ENCODE data around the gene PARD6B. TPM values are rescaled to one million over a fixed set of nuclear protein-coding genes. Genes with fewer than 3 reads are reported as not detected.

PARD6B gene
- 1 to 10 TPM; 3.8 to 4.1 TPM for total RNA-seq

GRCh38 chr20:50731055-50731929 lies at the start of gene PARD6B:
Gene PARD6B (plus strand): TSS chr20:50731580. CDS start chr20:50731787, 207 bp downstream.
- H3K4me1 Mint-ChIP-seq (ENCODE audit: low read depth in 2 of 2) = peaks cover 7 to 13% of the 10 kb centered on the region in 2 donors
- no peaks in the 10 kb centered on the region for H3K27me3 Mint-ChIP-seq

DNA sequence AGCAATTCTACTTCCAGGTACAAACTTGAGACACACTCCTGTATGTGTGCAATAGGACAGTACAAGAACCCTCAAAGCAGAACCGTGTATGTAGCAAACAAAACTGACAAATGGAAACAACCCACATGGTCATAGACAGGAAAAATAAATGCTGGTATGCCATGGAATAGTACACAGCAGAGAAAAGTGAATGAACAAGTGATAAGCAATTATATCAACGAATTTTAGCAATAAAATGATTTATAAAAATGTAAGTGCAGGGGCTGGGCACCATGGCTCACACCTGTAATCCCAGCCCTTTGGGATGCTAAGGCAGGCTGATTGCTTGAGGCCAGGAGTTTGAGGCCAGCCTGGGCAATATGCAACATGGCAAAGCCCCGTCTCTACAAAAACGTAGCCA lies 49.3 kb upstream of the PARD6B start:
- Mint-ChIP-seq H3K9me3 (no peaks in the 10 kb centered on the region), H3K27ac (no peak overlapping the region)

More at GRCh38 chr20:50731055-50731929, at the start of gene PARD6B:
- ATAC-seq = peak; percentile 97 to 98
- Mint-ChIP-seq H3K4me3 (peak within 1 kb of the TSS; percentile 82), H3K36me3 (no peaks in the 10 kb centered on the region), H3K27ac (peak within 1 kb of the TSS; percentile 18 to 62), H3K9me3 (no peaks in the 10 kb centered on the region)
- peak; percentile 99 for DNase-seq (ENCODE audit: low spot score)

GRCh38 chr20:50682947-50683530 lies 48.3 kb upstream of the PARD6B start:
- peak; percentile 2 for DNase-seq (ENCODE audit: low spot score)
- Mint-ChIP-seq H3K4me3 (no peak overlapping the region), H3K27me3 (peaks cover 8 to 9% of the 10 kb centered on the region in 2 donors), H3K9me3 (no peaks in the 10 kb centered on the region), H3K36me3 (no peaks in the 10 kb centered on the region), H3K27ac (no peak overlapping the region), H3K4me1 (ENCODE audit: low read depth in 2 of 2) (no peaks in the 10 kb centered on the region)
- no peak for ATAC-seq

More for the DNA sequence above, 49.3 kb upstream of the PARD6B start:
- Mint-ChIP-seq H3K4me1 (ENCODE audit: low read depth in 2 of 2) (no peaks in the 10 kb centered on the region), H3K27me3 (peaks cover 7 to 8% of the 10 kb centered on the region in 2 donors), H3K4me3 (no peak overlapping the region), H3K36me3 (no peaks in the 10 kb centered on the region)
- peak; percentile 1 for DNase-seq (ENCODE audit: low spot score)
- ATAC-seq = no peak

DNA sequence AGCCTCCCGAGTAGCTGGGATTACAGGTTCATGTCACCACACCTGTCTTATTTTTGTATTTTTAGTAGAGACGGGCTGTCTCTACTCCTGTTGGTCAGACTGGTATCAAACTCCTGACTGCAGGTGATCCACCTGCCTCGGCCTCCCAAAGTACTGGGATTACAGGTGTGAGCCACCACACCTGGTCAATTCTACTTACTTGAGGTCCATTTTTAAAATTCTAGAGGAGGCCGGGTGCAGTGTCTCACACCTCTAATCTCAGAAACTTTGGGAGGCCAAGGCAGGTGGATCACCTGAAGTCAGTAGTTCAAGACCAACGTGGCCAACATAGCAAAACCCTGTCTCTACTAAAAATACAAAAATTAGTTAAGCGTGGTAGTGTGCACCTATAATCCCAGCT lies 47.8 kb upstream of the PARD6B start:
- Mint-ChIP-seq H3K4me1 (ENCODE audit: low read depth in 2 of 2) (no peaks in the 10 kb centered on the region), H3K36me3 (no peaks in the 10 kb centered on the region), H3K27ac (no peak overlapping the region), H3K27me3 (peaks cover 8 to 11% of the 10 kb centered on the region in 2 donors), H3K9me3 (no peaks in the 10 kb centered on the region), H3K4me3 (no peak overlapping the region)
- DNase-seq (ENCODE audit: low spot score) (peak; percentile 0), ATAC-seq (no peak)

GRCh38 chr20:50686821-50687220 lies 44.6 kb upstream of the PARD6B start:
- peaks cover 33 to 34% of the 10 kb centered on the region in 2 donors for H3K27me3 Mint-ChIP-seq
- no peak for ATAC-seq
- no peak overlapping the region for H3K27ac Mint-ChIP-seq
- no peaks in the 10 kb centered on the region for H3K9me3 Mint-ChIP-seq
- DNase-seq (ENCODE audit: low spot score) = no peak
- H3K4me3 Mint-ChIP-seq = no peak overlapping the region
- peaks cover 2 to 3% of the 10 kb centered on the region in 2 donors for H3K4me1 Mint-ChIP-seq (ENCODE audit: low read depth in 2 of 2)
- H3K36me3 Mint-ChIP-seq = no peaks in the 10 kb centered on the region

DNA sequence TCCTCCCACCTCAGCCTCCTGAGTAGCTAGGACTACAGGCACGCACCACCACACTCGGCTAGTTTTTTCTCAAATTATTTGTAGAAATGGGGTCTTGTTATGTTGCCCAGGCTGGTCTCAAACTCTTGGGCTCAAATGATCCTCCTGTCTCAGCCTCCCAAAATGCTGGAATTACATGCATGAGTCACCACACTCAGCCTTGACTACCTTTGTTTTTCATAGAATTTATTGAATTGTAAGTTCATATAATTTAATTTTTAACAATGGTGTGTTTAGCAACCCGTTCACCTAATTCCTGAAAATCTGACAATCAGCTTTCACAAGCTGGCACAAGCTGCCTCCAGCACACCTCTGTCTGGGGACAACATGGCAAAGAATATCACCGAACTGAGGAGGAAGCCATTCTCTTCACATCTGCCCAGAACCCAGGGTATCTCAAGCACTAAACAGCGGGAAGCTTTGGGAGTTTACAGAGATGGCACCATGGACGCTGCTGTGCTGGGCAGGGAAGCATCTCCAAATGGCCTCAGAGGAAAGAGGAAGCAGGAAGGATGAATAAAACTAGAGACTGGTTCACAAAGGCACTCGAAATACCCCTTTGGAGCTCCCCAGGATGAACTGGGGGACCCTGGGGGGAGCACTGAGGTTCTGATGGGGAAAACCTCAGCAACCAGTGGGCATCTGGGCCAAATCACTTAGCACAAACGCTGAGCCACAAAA lies 43.0 kb upstream of the PARD6B start:
- peaks cover 4 to 5% of the 10 kb centered on the region in 2 donors for H3K4me1 Mint-ChIP-seq (ENCODE audit: low read depth in 2 of 2)
- H3K27me3 Mint-ChIP-seq = peaks cover 40 to 48% of the 10 kb centered on the region in 2 donors
- no peak overlapping the region for H3K27ac Mint-ChIP-seq
- peak; percentile 46 for DNase-seq (ENCODE audit: low spot score)
- no peak for ATAC-seq
- no peak overlapping the region for H3K4me3 Mint-ChIP-seq
- H3K36me3 Mint-ChIP-seq = no peaks in the 10 kb centered on the region
- no peaks in the 10 kb centered on the region for H3K9me3 Mint-ChIP-seq

DNA sequence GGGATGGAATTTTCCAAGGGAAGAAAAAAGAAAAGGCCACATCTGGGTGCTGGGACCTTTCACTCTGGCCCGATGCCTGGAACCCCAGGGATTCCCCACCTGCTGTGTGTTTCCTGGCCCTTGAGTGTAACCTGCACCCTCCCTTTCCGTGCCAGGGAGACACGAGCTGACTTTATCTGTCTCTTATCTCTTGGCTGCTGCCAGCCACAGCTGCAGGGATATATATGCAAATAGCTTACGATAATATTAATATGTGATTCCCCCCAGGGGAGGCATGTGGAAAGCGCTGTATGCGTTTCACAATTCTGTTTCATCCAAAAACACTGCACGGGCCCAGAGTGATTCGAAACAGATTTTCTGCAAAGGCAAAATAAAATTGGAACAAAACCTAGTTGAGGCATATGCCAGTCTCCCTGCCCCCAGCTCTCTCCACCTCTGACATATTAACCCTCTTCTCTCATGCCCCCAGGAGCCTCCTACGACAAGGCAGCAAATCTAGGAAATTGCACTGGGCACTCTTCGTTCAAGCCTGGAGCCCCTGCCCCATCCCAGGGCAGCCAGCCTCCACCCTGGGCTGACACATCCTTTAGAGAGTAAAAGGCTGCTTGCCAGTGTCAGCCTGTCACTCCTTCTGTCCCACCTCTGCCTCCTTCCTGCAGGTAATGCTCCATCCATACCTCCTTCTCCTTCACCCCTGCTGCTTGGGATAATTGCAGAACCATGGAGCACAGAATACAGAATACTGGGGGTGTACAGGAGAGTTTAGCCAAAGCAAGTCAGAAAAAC lies 41.3 kb upstream of the PARD6B start:
- Mint-ChIP-seq H3K9me3 (no peaks in the 10 kb centered on the region), H3K4me3 (no peak overlapping the region), H3K27ac (no peak overlapping the region), H3K4me1 (ENCODE audit: low read depth in 2 of 2) (peaks cover 4 to 5% of the 10 kb centered on the region in 2 donors), H3K36me3 (no peaks in the 10 kb centered on the region), H3K27me3 (peaks cover 46 to 49% of the 10 kb centered on the region in 2 donors)
- no peak for DNase-seq (ENCODE audit: low spot score)
- ATAC-seq = peak in 1 of 2 donors; percentile 30

GRCh38 chr20:50690650-50691572 lies 40.5 kb upstream of the PARD6B start, which contains the start of gene RIPOR3:
Gene RIPOR3 (minus strand): TSS chr20:50691542. CDS start chr20:50691128, 414 bp downstream.
- Mint-ChIP-seq H3K4me3 (no peak within 1 kb of the TSS), H3K27ac (no peak within 1 kb of the TSS), H3K36me3 (no peaks in the 10 kb centered on the region), H3K4me1 (ENCODE audit: low read depth in 2 of 2) (peaks cover 4 to 5% of the 10 kb centered on the region in 2 donors), H3K9me3 (no peaks in the 10 kb centered on the region), H3K27me3 (peaks cover 46 to 49% of the 10 kb centered on the region in 2 donors)
- ATAC-seq = no peak
- peak; percentile 51 for DNase-seq (ENCODE audit: low spot score)

DNA sequence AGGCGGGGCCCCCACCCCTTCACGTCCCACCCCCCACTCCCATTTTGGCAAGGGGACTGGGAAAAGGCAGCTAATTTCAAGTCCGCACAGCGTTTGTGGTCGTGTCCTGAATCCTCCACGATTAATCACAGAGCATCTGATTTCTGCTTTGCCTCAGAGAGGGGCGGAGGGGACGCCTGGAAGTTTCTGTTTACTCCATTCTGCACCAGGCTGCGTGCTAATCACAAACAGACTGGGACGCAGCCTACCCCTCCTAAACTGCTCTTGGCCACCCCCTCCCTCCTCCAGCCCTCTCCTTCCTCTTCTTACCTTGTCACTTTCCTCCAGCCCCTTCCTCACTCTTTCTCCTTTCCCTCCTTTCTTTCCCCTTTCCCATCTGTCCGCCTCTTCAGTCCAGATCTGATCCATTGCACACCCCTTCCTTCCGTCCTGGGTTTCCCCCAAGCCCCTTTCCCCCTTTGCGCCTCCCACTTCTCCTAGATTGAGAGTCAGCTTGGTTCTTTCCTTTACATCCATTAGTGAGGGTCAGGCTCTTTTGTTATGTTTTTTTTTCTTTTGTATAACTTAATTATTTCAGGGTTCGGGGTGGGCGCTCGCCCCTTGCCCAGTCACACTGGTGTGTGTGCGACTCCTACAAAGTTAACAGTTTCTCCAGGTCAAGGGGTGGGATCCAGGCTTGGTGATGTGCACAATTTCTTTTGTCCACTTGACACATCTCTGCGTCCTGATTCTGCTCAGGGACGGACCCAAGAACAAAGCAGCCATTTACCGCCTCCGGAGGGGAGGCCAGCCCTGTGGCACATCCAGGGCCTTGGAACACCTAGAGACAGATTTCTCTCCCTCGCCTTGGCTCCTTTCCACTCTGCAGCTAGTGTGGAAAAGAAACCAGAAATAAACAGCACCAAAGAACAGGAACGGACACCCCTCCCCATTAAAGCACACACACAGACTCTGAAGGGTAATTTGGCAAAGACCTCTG lies 39.5 kb upstream of the PARD6B start:
- Mint-ChIP-seq H3K27me3 (peaks cover 46 to 49% of the 10 kb centered on the region in 2 donors), H3K27ac (no peak overlapping the region), H3K4me3 (no peak overlapping the region), H3K4me1 (ENCODE audit: low read depth in 2 of 2) (peaks cover 4 to 5% of the 10 kb centered on the region in 2 donors), H3K9me3 (no peaks in the 10 kb centered on the region), H3K36me3 (no peaks in the 10 kb centered on the region)
- DNase-seq (ENCODE audit: low spot score) = peak; percentile 18
- ATAC-seq = no peak

DNA sequence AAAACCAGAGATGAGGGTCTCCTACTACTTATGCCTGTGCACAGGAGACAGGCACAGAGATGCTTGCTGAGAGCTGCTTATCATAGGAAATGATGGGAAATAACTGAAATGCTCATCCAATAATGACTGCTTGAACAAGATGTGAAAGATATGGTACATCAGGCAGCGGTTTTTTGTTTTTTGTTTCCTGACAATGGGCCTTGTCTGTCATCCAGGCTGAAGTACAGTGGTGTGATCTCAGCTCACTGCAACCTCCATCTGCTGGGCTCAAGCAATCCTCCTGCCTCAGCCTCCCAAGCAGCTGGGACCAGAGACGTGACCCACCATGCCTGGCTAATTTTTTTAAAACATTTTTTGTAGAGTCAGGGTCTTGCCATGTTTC lies 38.8 kb upstream of the PARD6B start:
- no peaks in the 10 kb centered on the region for H3K9me3 Mint-ChIP-seq
- H3K36me3 Mint-ChIP-seq = no peaks in the 10 kb centered on the region

DNA sequence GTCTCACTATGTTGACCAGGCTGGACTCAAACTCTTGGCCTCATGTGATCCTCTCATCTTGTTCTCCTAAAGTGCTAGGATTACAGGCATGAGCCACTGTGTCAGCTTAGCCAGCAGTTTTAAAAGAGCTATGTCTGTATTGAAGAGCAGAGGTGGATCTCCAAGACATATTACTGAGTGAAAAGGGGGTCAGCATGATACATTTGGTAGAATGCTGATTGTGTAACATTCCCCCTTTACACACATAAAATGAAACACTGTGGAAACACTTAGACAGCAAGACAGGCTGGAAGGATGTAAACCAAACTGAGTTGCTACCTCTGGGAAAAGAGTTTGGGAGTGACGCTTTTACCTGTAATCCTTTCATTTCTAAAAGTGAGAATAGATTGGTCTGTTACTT lies 38.4 kb upstream of the PARD6B start:
- no peak for ATAC-seq

More for the DNA sequence above, 38.8 kb upstream of the PARD6B start:
- Mint-ChIP-seq H3K4me3 (no peak overlapping the region), H3K27ac (no peak overlapping the region), H3K4me1 (ENCODE audit: low read depth in 2 of 2) (peaks cover 4 to 5% of the 10 kb centered on the region in 2 donors), H3K27me3 (peaks cover 42 to 49% of the 10 kb centered on the region in 2 donors)
- ATAC-seq (no peak), DNase-seq (ENCODE audit: low spot score) (peak; percentile 2)

More for the DNA sequence above, 38.4 kb upstream of the PARD6B start:
- DNase-seq (ENCODE audit: low spot score) = peak; percentile 2
- H3K9me3 Mint-ChIP-seq = no peaks in the 10 kb centered on the region
- H3K36me3 Mint-ChIP-seq = no peaks in the 10 kb centered on the region
- H3K4me1 Mint-ChIP-seq (ENCODE audit: low read depth in 2 of 2) = peaks cover 4 to 5% of the 10 kb centered on the region in 2 donors
- H3K27me3 Mint-ChIP-seq = peaks cover 44 to 51% of the 10 kb centered on the region in 2 donors
- no peak overlapping the region for H3K27ac Mint-ChIP-seq
- H3K4me3 Mint-ChIP-seq = no peak overlapping the region

All from natural killer cell treated with Interleukin-12 subunit alpha and Interleukin-12 subunit beta and Interleukin-15 and Interleukin-18, amount 100 ng/mL, for 72 hours (primary cell).